ENCODE results near the gene SPECC1. TPM values are rescaled to one million over a fixed set of nuclear protein-coding genes. Genes with fewer than 3 reads are reported as not detected.

Gene SPECC1
- polyA plus RNA-seq, 3 donors, result 36.0 to 58.4 (median 50.5) TPM

- intact Hi-C loops (cut with micrococcal nuclease), result no loop called here
- Histone ChIP-seq H4K20me1 (ENCODE audit: insufficient read depth, low read length) (no peaks in the 10 kb centered on the region), H3K27me3 (ENCODE audit: control insufficient read depth in 2 of 2, insufficient read depth in 2 of 2, low read length in 2 of 2) (no peaks in the 10 kb centered on the region), H3K27ac (ENCODE audit: low read depth in 1 of 2, low read length in 2 of 2) (peak overlapping the region; percentile 85 to 90), H3K4me3 (replicated peaks in 1 of 3; ENCODE audit: low read depth in 2 of 3, low read length in 3 of 3) (peak overlapping the region in 1 of 3 experiments; percentile 52), H3K36me3 (replicated peaks in 1 of 2; ENCODE audit: control insufficient read depth in 1 of 2, insufficient read depth in 2 of 2, low read length in 2 of 2) (peaks cover 11 to 35% of the 10 kb centered on the region in 2 donors), H3K4me1 (ENCODE audit: control insufficient read depth in 1 of 2, insufficient read depth in 2 of 2, low read length in 2 of 2) (peaks cover 42 to 46% of the 10 kb centered on the region in 2 donors), H3K4me2 (replicated peaks; ENCODE audit: extremely low read depth, low read length, poor library complexity, severe bottlenecking) (peak overlapping the region; percentile 56), H3K79me2 (ENCODE audit: insufficient read depth, low read length) (peaks cover 13% of the 10 kb centered on the region), H2AFZ (ENCODE audit: insufficient read depth, low read depth, low read length, poor library complexity, severe bottlenecking) (peak overlapping the region; percentile 67), H3K9ac (ENCODE audit: insufficient read depth, low read length, poor library complexity, severe bottlenecking) (no peak overlapping the region), H3K9me3 (replicated peaks in 1 of 2; ENCODE audit: control insufficient read depth in 1 of 2, insufficient read depth in 1 of 2, low read length in 2 of 2) (no peaks in the 10 kb centered on the region)
- WGBS (ENCODE audit: insufficient coverage), result 99% methylated on average over 7 of the region's 9 CpGs
- H3K27me3 Mint-ChIP-seq (ENCODE audit: low read depth in 3 of 3), result peaks cover 0 to 3% (median 0%) of the 10 kb centered on the region in 3 donors
- peak overlapping the region; percentile 90 to 98 (median 97) for H3K27ac Mint-ChIP-seq
- peaks cover 33 to 65% of the 10 kb centered on the region in 2 donors for H3K36me3 Mint-ChIP-seq
- no peak for TF ChIP-seq CTCF (IDR thresholded peaks at IDR 0.05)
- peaks cover 0 to 7% (median 2%) of the 10 kb centered on the region in 7 donors for H3K9me3 Mint-ChIP-seq
- no peak for DNase-seq
- H3K4me3 Mint-ChIP-seq, result peak overlapping the region in 1 of 2 donors; percentile 73
- H3K4me1 Mint-ChIP-seq, result peaks cover 41% of the 10 kb centered on the region
Measured at GRCh38 chr17:20282526-20283308, 273.6 kb downstream of the SPECC1 start.

GRCh38 chr17:20284022-20284421 is 274.9 kb downstream of the SPECC1 start:
- no peak overlapping the region for H2AFZ ChIP-seq (ENCODE audit: insufficient read depth, low read depth, low read length, poor library complexity, severe bottlenecking)
- no peak for TF ChIP-seq CTCF (IDR thresholded peaks at IDR 0.05)
- H3K4me1 ChIP-seq (ENCODE audit: control insufficient read depth in 1 of 2, insufficient read depth in 2 of 2, low read length in 2 of 2), result peaks cover 35 to 37% of the 10 kb centered on the region in 2 donors
- intact Hi-C loops (cut with micrococcal nuclease), result no loop called here
- peaks cover 11 to 35% of the 10 kb centered on the region in 2 donors for H3K36me3 ChIP-seq (replicated peaks in 1 of 2; ENCODE audit: control insufficient read depth in 1 of 2, insufficient read depth in 2 of 2, low read length in 2 of 2)
- H3K27ac Mint-ChIP-seq, result peak overlapping the region in 2 of 7 donors; percentile 1 to 82
- H3K9me3 ChIP-seq (replicated peaks in 1 of 2; ENCODE audit: control insufficient read depth in 1 of 2, insufficient read depth in 1 of 2, low read length in 2 of 2), result no peaks in the 10 kb centered on the region
- WGBS (ENCODE audit: insufficient coverage), result 100% methylated on average over 1 of the region's 3 CpGs
- peaks cover 32% of the 10 kb centered on the region for H3K4me1 Mint-ChIP-seq
- H3K4me2 ChIP-seq (replicated peaks; ENCODE audit: extremely low read depth, low read length, poor library complexity, severe bottlenecking), result no peak overlapping the region
- no peak overlapping the region for H3K9ac ChIP-seq (ENCODE audit: insufficient read depth, low read length, poor library complexity, severe bottlenecking)
- H3K4me3 Mint-ChIP-seq, result no peak overlapping the region
- H4K20me1 ChIP-seq (ENCODE audit: insufficient read depth, low read length), result no peaks in the 10 kb centered on the region
- H3K27me3 ChIP-seq (ENCODE audit: control insufficient read depth in 2 of 2, insufficient read depth in 2 of 2, low read length in 2 of 2), result no peaks in the 10 kb centered on the region
- DNase-seq, result no peak
- H3K79me2 ChIP-seq (ENCODE audit: insufficient read depth, low read length), result peaks cover 9% of the 10 kb centered on the region
- peaks cover 32 to 66% of the 10 kb centered on the region in 2 donors for H3K36me3 Mint-ChIP-seq
- H3K4me3 ChIP-seq (replicated peaks in 1 of 3; ENCODE audit: low read depth in 2 of 3, low read length in 3 of 3), result no peak overlapping the region
- H3K9me3 Mint-ChIP-seq, result peaks cover 0 to 7% (median 2%) of the 10 kb centered on the region in 7 donors
- peaks cover 0 to 3% (median 0%) of the 10 kb centered on the region in 3 donors for H3K27me3 Mint-ChIP-seq (ENCODE audit: low read depth in 3 of 3)
- no peak overlapping the region for H3K27ac ChIP-seq (ENCODE audit: low read depth in 1 of 2, low read length in 2 of 2)
